ENCODE results near the gene AGAP1. TPM values are rescaled to one million over a fixed set of nuclear protein-coding genes. Genes with fewer than 3 reads are reported as not detected.

AGAP1 gene
- polyA plus RNA-seq, 2 of the 4 experiments (the other 2 are of a cell fraction) = 20.2 to 21.9 TPM

DNA sequence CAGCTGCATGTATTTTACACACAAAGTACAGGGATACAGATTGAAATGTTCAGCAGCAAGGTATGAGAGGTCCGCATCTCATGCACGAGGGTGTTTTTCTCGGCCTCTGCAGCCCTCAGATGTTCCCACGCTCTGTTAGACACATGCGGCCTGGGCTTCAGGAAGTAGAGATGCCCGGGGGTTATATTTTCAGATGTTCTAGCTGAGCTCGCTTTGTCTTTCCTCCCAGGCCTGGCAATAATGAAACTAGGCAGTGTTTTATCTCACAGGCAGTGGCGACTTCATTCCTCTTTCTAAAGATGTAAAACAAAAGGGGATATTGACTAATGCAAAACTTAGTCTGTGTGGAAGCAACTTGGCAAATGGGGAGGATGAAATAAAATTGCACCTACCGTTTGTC lies 483.6 kb downstream of the AGAP1 start:
- H3K4me2 ChIP-seq = no peak overlapping the region
- TF ChIP-seq SMC3 (IDR thresholded peaks at IDR 0.05) (no peak), ESRRA (IDR thresholded peaks at IDR 0.05; ENCODE audit: borderline replicate concordance, low read length) (no peak), CBX8 (IDR thresholded peaks at IDR 0.05) (no peak), KDM5A (IDR thresholded peaks at IDR 0.05) (no peak), JUN (IDR thresholded peaks at IDR 0.05) (no peak), HEYL (CRISPR knock-in tag; IDR thresholded peaks at IDR 0.05) (no peak), FOXS1 (CRISPR knock-in tag; IDR thresholded peaks at IDR 0.05) (no peak), FOSB (CRISPR knock-in tag; IDR thresholded peaks at IDR 0.05) (no peak), TP53 (CRISPR knock-in tag; IDR thresholded peaks at IDR 0.05) (no peak), NFE2L2 (conservative IDR thresholded peaks at IDR 0.05; ENCODE audit: low read length) (no peak), CHD2 (IDR thresholded peaks at IDR 0.05; ENCODE audit: low read length, partially characterized antibody) (no peak)
- TF ChIP-seq, protein P1, sequence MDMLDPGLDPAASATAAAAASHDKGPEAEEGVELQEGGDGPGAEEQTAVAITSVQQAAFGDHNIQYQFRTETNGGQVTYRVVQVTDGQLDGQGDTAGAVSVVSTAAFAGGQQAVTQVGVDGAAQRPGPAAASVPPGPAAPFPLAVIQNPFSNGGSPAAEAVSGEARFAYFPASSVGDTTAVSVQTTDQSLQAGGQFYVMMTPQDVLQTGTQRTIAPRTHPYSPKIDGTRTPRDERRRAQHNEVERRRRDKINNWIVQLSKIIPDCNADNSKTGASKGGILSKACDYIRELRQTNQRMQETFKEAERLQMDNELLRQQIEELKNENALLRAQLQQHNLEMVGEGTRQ (IDR thresholded peaks at IDR 0.05) = no peak
- TF ChIP-seq, protein P2, sequence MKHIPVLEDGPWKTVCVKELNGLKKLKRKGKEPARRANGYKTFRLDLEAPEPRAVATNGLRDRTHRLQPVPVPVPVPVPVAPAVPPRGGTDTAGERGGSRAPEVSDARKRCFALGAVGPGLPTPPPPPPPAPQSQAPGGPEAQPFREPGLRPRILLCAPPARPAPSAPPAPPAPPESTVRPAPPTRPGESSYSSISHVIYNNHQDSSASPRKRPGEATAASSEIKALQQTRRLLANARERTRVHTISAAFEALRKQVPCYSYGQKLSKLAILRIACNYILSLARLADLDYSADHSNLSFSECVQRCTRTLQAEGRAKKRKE (CRISPR knock-in tag; IDR thresholded peaks at IDR 0.05; ENCODE audit: low read depth) = no peak
- TF ChIP-seq, protein P3, sequence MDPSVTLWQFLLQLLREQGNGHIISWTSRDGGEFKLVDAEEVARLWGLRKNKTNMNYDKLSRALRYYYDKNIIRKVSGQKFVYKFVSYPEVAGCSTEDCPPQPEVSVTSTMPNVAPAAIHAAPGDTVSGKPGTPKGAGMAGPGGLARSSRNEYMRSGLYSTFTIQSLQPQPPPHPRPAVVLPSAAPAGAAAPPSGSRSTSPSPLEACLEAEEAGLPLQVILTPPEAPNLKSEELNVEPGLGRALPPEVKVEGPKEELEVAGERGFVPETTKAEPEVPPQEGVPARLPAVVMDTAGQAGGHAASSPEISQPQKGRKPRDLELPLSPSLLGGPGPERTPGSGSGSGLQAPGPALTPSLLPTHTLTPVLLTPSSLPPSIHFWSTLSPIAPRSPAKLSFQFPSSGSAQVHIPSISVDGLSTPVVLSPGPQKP (IDR thresholded peaks at IDR 0.05; ENCODE audit: low read depth, low read length) = no peak
- no peaks in the 10 kb centered on the region for H3K4me1 ChIP-seq
- DNase-seq (ENCODE audit: low read depth in 1 of 2, low spot score in 1 of 2) (no peak), FAIRE-seq (no peak), ATAC-seq (no peak)
- H3K27ac ChIP-seq = no peak overlapping the region
- H3K4me3 ChIP-seq = no peak overlapping the region
- H3K9me3 ChIP-seq = no peaks in the 10 kb centered on the region
- WGBS (ENCODE audit: missing lambda C conversion rate) = 95% methylated on average over 9 of the region's 9 CpGs
- CTCF ChIA-PET = interaction anchor here (3.2 kb wide), 1 partner anchor 16 kb away, joined by 9 read pairs; no protein-coding TSS in a partner anchor
- POLR2A ChIA-PET = no interaction called here

DNA sequence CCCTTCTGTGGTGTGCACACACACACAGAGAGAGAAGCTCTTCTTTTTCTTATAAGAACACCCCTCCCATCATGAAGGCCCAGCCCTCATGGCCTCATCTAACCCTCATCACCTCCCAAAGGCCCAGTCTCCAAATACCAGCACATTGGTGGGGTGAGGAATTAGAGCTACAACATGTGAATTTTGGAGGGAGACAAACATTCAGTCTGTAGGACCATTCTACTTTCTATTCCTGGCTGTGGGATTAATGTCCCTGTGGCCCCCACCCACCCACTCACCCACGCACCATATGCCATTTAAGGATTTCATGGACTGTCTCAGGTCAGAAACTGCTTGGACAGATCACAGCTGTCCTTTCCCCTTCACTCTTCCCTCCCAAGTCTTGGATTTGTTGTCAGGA lies 484.2 kb downstream of the AGAP1 start:
- Histone ChIP-seq H3K4me3 (no peak overlapping the region), H3K9me3 (no peaks in the 10 kb centered on the region), H3K4me1 (no peaks in the 10 kb centered on the region), H3K27ac (no peak overlapping the region), H3K4me2 (no peak overlapping the region)
- no peak for FAIRE-seq
- DNase-seq (ENCODE audit: low read depth in 1 of 2, low spot score in 1 of 2) = no peak
- TF ChIP-seq, protein P4, sequence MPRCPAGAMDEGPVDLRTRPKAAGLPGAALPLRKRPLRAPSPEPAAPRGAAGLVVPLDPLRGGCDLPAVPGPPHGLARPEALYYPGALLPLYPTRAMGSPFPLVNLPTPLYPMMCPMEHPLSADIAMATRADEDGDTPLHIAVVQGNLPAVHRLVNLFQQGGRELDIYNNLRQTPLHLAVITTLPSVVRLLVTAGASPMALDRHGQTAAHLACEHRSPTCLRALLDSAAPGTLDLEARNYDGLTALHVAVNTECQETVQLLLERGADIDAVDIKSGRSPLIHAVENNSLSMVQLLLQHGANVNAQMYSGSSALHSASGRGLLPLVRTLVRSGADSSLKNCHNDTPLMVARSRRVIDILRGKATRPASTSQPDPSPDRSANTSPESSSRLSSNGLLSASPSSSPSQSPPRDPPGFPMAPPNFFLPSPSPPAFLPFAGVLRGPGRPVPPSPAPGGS (IDR thresholded peaks at IDR 0.05) = no peak
- TF ChIP-seq CHD2 (IDR thresholded peaks at IDR 0.05; ENCODE audit: low read length, partially characterized antibody) (no peak), NPAS2 (CRISPR knock-in tag; IDR thresholded peaks at IDR 0.05; ENCODE audit: borderline replicate concordance) (no peak), FOSB (CRISPR knock-in tag; IDR thresholded peaks at IDR 0.05) (no peak), RARB (CRISPR knock-in tag; IDR thresholded peaks at IDR 0.05) (no peak), GATA3 (IDR thresholded peaks at IDR 0.05; ENCODE audit: borderline replicate concordance) (no peak), HDAC2 (IDR thresholded peaks at IDR 0.05) (no peak)
- TF ChIP-seq, protein P5, sequence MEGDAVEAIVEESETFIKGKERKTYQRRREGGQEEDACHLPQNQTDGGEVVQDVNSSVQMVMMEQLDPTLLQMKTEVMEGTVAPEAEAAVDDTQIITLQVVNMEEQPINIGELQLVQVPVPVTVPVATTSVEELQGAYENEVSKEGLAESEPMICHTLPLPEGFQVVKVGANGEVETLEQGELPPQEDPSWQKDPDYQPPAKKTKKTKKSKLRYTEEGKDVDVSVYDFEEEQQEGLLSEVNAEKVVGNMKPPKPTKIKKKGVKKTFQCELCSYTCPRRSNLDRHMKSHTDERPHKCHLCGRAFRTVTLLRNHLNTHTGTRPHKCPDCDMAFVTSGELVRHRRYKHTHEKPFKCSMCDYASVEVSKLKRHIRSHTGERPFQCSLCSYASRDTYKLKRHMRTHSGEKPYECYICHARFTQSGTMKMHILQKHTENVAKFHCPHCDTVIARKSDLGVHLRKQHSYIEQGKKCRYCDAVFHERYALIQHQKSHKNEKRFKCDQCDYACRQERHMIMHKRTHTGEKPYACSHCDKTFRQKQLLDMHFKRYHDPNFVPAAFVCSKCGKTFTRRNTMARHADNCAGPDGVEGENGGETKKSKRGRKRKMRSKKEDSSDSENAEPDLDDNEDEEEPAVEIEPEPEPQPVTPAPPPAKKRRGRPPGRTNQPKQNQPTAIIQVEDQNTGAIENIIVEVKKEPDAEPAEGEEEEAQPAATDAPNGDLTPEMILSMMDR (IDR thresholded peaks at IDR 0.05) = no peak
- TF ChIP-seq, protein P1 (IDR thresholded peaks at IDR 0.05) = no peak
- POLR2A ChIA-PET = no interaction called here
- WGBS (ENCODE audit: missing lambda C conversion rate) = 100% methylated on average over 1 of the region's 1 CpG
- ATAC-seq = no peak
- CTCF ChIA-PET = interaction anchor here (3.2 kb wide), 1 partner anchor 16 kb away, joined by 9 read pairs; no protein-coding TSS in a partner anchor

Measured in A549 (cell line).